GM21447 (cell line): Measurements from ENCODE around the gene TEX53.

Experiments used
- ATAC-seq: cut with Tn5 transposase; IDR thresholded peaks from one replicate; pipeline ENCODE4 v1.9.1; 2021; ENCODE audit not compliant: unreplicated experiment

Gene TEX53

DNA sequence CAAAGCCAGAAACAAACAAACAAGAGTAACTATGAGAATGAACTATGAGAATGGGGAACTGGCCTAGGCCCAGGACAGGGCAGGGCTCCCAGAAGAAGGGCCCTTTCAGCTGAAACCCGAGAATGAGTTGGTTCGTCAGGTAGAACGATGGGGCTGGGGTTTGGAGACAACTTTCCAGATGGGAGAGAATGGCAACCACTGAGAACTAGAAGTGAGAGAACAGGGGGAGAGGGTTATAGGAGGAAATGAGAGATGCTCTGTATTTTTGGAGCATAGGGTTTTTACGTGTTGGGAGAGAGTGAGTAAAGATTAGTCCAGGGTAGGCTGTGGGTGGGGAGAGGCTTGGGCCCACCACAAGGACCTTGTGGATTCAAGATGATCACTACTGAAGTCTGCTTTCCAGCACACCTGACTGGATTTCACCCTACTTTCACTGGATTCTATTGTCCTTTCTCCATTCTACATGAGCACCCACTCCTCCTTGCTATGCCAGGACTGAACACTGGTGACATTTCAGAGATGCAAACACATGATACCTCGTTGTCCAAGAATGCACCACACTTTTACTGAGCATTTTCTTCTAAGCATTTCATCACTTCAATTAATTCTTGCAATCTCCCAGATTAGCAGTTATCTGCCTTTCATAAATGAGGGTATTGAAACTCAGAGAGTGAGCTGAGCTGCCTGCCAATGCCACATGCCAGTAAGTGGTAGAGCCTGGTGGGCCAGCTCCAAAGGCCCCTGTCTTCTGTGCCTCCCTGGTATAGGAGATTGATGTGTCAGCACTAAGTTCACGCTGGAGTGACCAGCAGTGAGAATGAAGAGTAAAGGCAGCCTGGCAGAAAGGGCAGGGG, 49.7 kb downstream of the TEX53 start:
- peak; percentile 32 for ATAC-seq

DNA sequence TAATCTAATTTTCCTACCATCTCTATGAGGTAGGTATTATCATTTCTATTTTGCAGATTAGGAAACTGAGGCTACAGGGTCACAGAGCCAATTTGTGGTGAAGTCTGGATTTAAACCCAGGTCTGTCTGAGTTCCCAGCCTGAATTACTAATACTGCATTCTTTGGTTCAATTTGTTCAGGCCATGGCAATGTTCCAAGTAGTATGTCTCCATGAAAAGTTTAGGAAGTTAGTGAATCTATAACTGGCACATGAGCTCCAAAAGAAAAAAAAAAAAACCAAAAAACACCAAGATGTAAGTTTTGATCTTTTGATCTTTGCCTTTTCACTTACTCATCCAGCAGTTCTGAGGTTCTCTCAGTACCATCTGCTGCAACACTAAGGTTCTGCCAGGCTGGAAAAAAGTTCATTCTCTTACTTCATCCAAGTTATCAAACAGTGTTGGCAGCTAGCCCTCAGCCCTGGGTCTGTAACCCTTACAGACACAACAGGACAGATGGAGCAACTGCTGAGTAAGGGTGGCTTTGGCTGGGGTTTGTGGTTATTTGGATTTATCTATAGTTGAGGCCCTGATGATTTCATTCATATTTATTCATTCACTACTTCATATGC, 50.9 kb downstream of the TEX53 start:
- ATAC-seq: no peak
